IMR-90 (cell line): ENCODE measurements around the gene TMCC3. TPM values are rescaled to one million over a fixed set of nuclear protein-coding genes. Genes with fewer than 3 reads are reported as not detected.

ENCODE experiments used
- ATAC-seq: fragments of 200-7000 bp; cut with Tn5 transposase; 2 replicates; pipeline ENCODE4 v1.9.1; 2020; ENCODE audit warnings: low read depth, mild to moderate bottlenecking, moderate library complexity
- BruUV-seq: library from RNA; stranded (reverse); fragments of 400-500 nt; replicated peaks from 2 replicates; lab custom pipeline; 2021; lab: Mats Ljungman, UMichigan
- CTCF ChIA-PET: fragments of 300-600 bp; formaldehyde crosslinking; extraction: SDS; loops from one replicate; lab custom pipeline; 2021; ENCODE audit warnings: antibody characterized with exemption; lab: Yijun Ruan, JAX
- POLR2A ChIA-PET: fragments of 300-600 bp; sonication (Branson Sonifier 250); formaldehyde crosslinking; loops from one replicate; lab custom pipeline; 2022; ENCODE audit warnings: antibody characterized with exemption; ENCODE audit not compliant: unreplicated experiment; lab: Charles Lee
- DNase-seq: peaks from one replicate; pipeline ENCODE4 v3.0.0; 2013
- H2AFZ ChIP-seq: replicated peaks from 2 replicates; pipeline ENCODE3; 2013; ENCODE audit warnings: low read length, mild to moderate bottlenecking; ENCODE audit not compliant: poor library complexity
- H2AK5ac ChIP-seq: 2 replicates; pipeline ENCODE4 v1.6.1; 2013; ENCODE audit warnings: low read depth, low read length, inconsistent platforms
- H2AK9ac ChIP-seq: replicated peaks from 2 replicates; pipeline ENCODE3; 2013; ENCODE audit warnings: mild to moderate bottlenecking, low read depth, low read length, moderate library complexity; ENCODE audit not compliant: poor library complexity
- H2BK120ac ChIP-seq: 2 replicates; pipeline ENCODE4 v1.6.1; 2013; ENCODE audit warnings: low read depth, low read length, inconsistent platforms
- H2BK15ac ChIP-seq: 3 replicates; pipeline ENCODE4 v1.6.1; 2013; ENCODE audit warnings: low read depth, low read length, inconsistent platforms
- H2BK20ac ChIP-seq: 2 replicates; pipeline ENCODE4 v1.6.1; 2013; ENCODE audit warnings: low read depth, mild to moderate bottlenecking, inconsistent platforms, low read length, moderate library complexity
- H2BK5ac ChIP-seq: 2 replicates; pipeline ENCODE4 v1.6.1; 2013; ENCODE audit warnings: mild to moderate bottlenecking, low read depth, low read length, inconsistent platforms; ENCODE audit not compliant: poor library complexity, severe bottlenecking
- H3K14ac ChIP-seq: replicated peaks from 2 replicates; pipeline ENCODE4 v1.6.1; 2013; ENCODE audit warnings: low read depth, low read length, inconsistent platforms
- H3K18ac ChIP-seq: 2 replicates; pipeline ENCODE4 v1.6.1; 2013; ENCODE audit warnings: low read depth, low read length, control low read depth
- H3K23ac ChIP-seq: 2 replicates; pipeline ENCODE4 v1.6.1; 2013; ENCODE audit warnings: low read depth, low read length, inconsistent platforms
- H3K27ac ChIP-seq: 2 replicates; pipeline ENCODE4 v1.5.1; 2013; ENCODE audit warnings: mild to moderate bottlenecking, control low read depth, low read length; ENCODE audit not compliant: insufficient read depth
- H3K27me3 ChIP-seq: 2 replicates; pipeline ENCODE4 v1.6.1; 2013; ENCODE audit warnings: low read length; ENCODE audit not compliant: control insufficient read depth, insufficient read depth
- H3K36me3 ChIP-seq: 2 replicates; pipeline ENCODE4 v1.6.1; 2013; ENCODE audit warnings: low read length, mixed read lengths; ENCODE audit not compliant: control insufficient read depth, insufficient read depth
- H3K4ac ChIP-seq: 2 replicates; pipeline ENCODE4 v1.6.1; 2013; ENCODE audit warnings: low read depth, low read length, inconsistent platforms
- H3K4me1 ChIP-seq: 2 replicates; pipeline ENCODE4 v1.6.1; 2013; ENCODE audit warnings: low read length, mixed read lengths; ENCODE audit not compliant: control insufficient read depth, insufficient read depth
- H3K4me2 ChIP-seq: 2 replicates; pipeline ENCODE4 v1.6.1; 2013; ENCODE audit warnings: low read depth, mild to moderate bottlenecking, control low read depth, low read length, moderate library complexity
- H3K4me3 ChIP-seq: 2 replicates; pipeline ENCODE4 v1.5.1; 2013; ENCODE audit warnings: low read depth, mild to moderate bottlenecking, control low read depth, low read length, moderate library complexity; ENCODE audit not compliant: insufficient read depth
- H3K56ac ChIP-seq: 2 replicates; pipeline ENCODE4 v1.6.1; 2013; ENCODE audit warnings: low read length, inconsistent platforms; ENCODE audit not compliant: insufficient read depth; ENCODE audit errors: extremely low read depth
- H3K79me1 ChIP-seq, 2 experiments: 2 replicates each; pipeline ENCODE4 v1.6.1; 2013; ENCODE audit warnings: low read length in 2 of 2, inconsistent platforms in 1 of 2, low read depth in 1 of 2
- H3K9ac ChIP-seq: 2 replicates; pipeline ENCODE4 v1.6.1; 2013; ENCODE audit warnings: low read depth, low read length, control low read depth
- H3K9me1 ChIP-seq: 2 replicates; pipeline ENCODE4 v1.6.1; 2013; ENCODE audit warnings: low read length, inconsistent platforms; ENCODE audit not compliant: insufficient read depth
- H3K9me3 ChIP-seq: 2 replicates; pipeline ENCODE4 v1.6.1; 2013; ENCODE audit warnings: low read length; ENCODE audit not compliant: control insufficient read depth, insufficient read depth
- H4K20me1 ChIP-seq: 2 replicates; pipeline ENCODE4 v1.6.1; 2013; ENCODE audit warnings: low read length, inconsistent platforms; ENCODE audit not compliant: insufficient read depth
- H4K5ac ChIP-seq: 2 replicates; pipeline ENCODE4 v1.6.1; 2013; ENCODE audit warnings: mild to moderate bottlenecking, low read depth, low read length, control low read depth
- H4K8ac ChIP-seq, 2 experiments: 2 replicates each; pipeline ENCODE4 v1.6.1; 2013; ENCODE audit warnings: low read depth in 2 of 2, low read length in 2 of 2, control low read depth in 1 of 2, inconsistent platforms in 1 of 2
- H4K91ac ChIP-seq: 2 replicates; pipeline ENCODE4 v1.6.1; 2013; ENCODE audit warnings: low read depth, low read length, inconsistent platforms; ENCODE audit not compliant: insufficient read depth
- BHLHE40 ChIP-seq: fragments of 150-350 bp; IDR thresholded peaks from 2 replicates; pipeline ENCODE4 v1.6.1; 2016; ENCODE audit warnings: mild to moderate bottlenecking, low read depth, low read length
- CEBPB ChIP-seq: IDR thresholded peaks from 2 replicates; pipeline ENCODE4 v1.6.1; 2012; ENCODE audit warnings: low read depth, low read length, improper control_type of control experiment
- CTCF ChIP-seq: conservative IDR thresholded peaks from 2 replicates; pipeline ENCODE4 v1.5.1; 2012; ENCODE audit warnings: mild to moderate bottlenecking, low read depth, low read length, improper control_type of control experiment
- ELK1 ChIP-seq: fragments of 150-350 bp; IDR thresholded peaks from 2 replicates; pipeline ENCODE4 v1.6.1; 2016; ENCODE audit warnings: low read depth, mild to moderate bottlenecking, low read length, moderate library complexity, borderline replicate concordance
- FOS ChIP-seq: fragments of 150-350 bp; IDR thresholded peaks from 2 replicates; pipeline ENCODE4 v1.6.1; 2016; ENCODE audit warnings: low read depth, low read length
- MAFK ChIP-seq: IDR thresholded peaks from 2 replicates; pipeline ENCODE4 v1.6.1; 2012; ENCODE audit warnings: low read depth, low read length, improper control_type of control experiment
- MXI1 ChIP-seq: IDR thresholded peaks from 2 replicates; pipeline ENCODE4 v1.6.1; 2012; ENCODE audit warnings: low read depth, mild to moderate bottlenecking, low read length, moderate library complexity, borderline replicate concordance
- POLR2A ChIP-seq: IDR thresholded peaks from 2 replicates; pipeline ENCODE4 v1.6.1; 2012; ENCODE audit warnings: mild to moderate bottlenecking, low read depth, low read length
- RCOR1 ChIP-seq: IDR thresholded peaks from 2 replicates; pipeline ENCODE4 v1.6.1; 2012; ENCODE audit warnings: mild to moderate bottlenecking, low read length, improper control_type of control experiment; ENCODE audit not compliant: insufficient replicate concordance
- USF2 ChIP-seq: fragments of 150-350 bp; IDR thresholded peaks from 2 replicates; pipeline ENCODE4 v1.6.1; 2017; ENCODE audit warnings: mild to moderate bottlenecking, antibody characterized with exemption, low read length, low read depth
- WGBS, 2 experiments: methylation state at CpG; one replicate each; pipeline versions ENCODE4 v1.1.5 to v1.1.7; 2013; ENCODE audit warnings: missing lambda C conversion rate in 2 of 2; ENCODE audit not compliant: insufficient read length in 1 of 2; ENCODE audit errors: extremely low coverage in 2 of 2; 5-methylcytosine and 5-hydroxymethylcytosine counted together
- dilution Hi-C: fragments of 300-500 bp; cut with HindIII; formaldehyde crosslinking; loops from one replicate; pipeline ENCODE4 v1.14.3; 2018; ENCODE audit warnings: low sequenced_read_pairs; ENCODE audit not compliant: unreplicated experiment
- in situ Hi-C: fragments of 300-500 bp; cut with MboI; formaldehyde crosslinking; loops from 3 replicates; pipeline ENCODE4 v1.14.3; 2019; ENCODE audit warnings: low sequenced_read_pairs, inconsistent platforms, mixed read lengths
- intact Hi-C: fragments of 100-400 bp; cut with micrococcal nuclease; formaldehyde crosslinking; loops from 2 replicates; pipeline ENCODE4 v1.10.0; 2022
- polyA plus RNA-seq, 3 experiments: library from polyadenylated mRNA; depleted of rRNA; stranded (reverse); fragments of >200 nt; gene quantifications; 2 replicates each; pipeline ENCODE4 v1.2.3, GENCODE V29; 2012; ENCODE audit warnings: low replicate concordance in 1 of 3
- total RNA-seq: library from RNA; depleted of rRNA; stranded (reverse); fragments of >200 nt; gene quantifications from 2 replicates; pipeline ENCODE4 v1.2.3, GENCODE V29; 2012

The TMCC3 gene
- total and polyA plus RNA-seq, 2 of the 4 experiments (the other 2 are of a cell fraction), result 0.14 to 0.36 TPM

GRCh38 chr12:94616203-94616729 lies 34.1 kb downstream of the TMCC3 start:
- Histone ChIP-seq H3K4me1 (no peaks in the 10 kb centered on the region; the same call in 1 of the 2 replicates), H2AK5ac (no peak overlapping the region), H3K4me2 (no peak overlapping the region), H3K4ac (no peak overlapping the region), H3K56ac (no peak overlapping the region), H2AK9ac (no peak overlapping the region), H3K23ac (no peak overlapping the region), H2BK120ac (no peak overlapping the region), H4K8ac (no peak overlapping the region), H4K20me1 (no peaks in the 10 kb centered on the region), H2BK5ac (no peak overlapping the region), H3K27ac (no peak overlapping the region), H3K9me1 (no peaks in the 10 kb centered on the region), H3K36me3 (no peaks in the 10 kb centered on the region), H4K5ac (no peak overlapping the region), H3K27me3 (0 out of 2 replicates have a peak, but pooled peaks cover 2% of the 10 kb centered on the region), H2BK20ac (no peak overlapping the region), H3K9me3 (no peaks in the 10 kb centered on the region), H3K4me3 (no peak overlapping the region), H3K18ac (no peak overlapping the region), H2BK15ac (no peak overlapping the region), H3K14ac (no peak overlapping the region), H3K9ac (no peak overlapping the region), H4K91ac (no peak overlapping the region), H3K79me1 (no peaks in the 10 kb centered on the region), H2AFZ (no peak overlapping the region)
- POLR2A ChIA-PET, result no interaction called here
- 80% methylated on average over 7 of the region's 11 CpGs; no CpG with 5 or more reads in 1 of the 2 experiments for WGBS, 2 experiments
- in situ Hi-C loops, result no loop called here
- no peak for DNase-seq
- BruUV-seq, result no TSS peak
- CTCF ChIA-PET, result no interaction called here
- dilution Hi-C loops, result no loop called here
- intact Hi-C loops, result no loop called here
- no peak for ATAC-seq
- TF ChIP-seq MXI1 (no peak), USF2 (no peak), BHLHE40 (no peak), CEBPB (no peak), CTCF (no peak), POLR2A (no peak), RCOR1 (no peak), ELK1 (no peak), MAFK (no peak), FOS (no peak)
